Right lobe of liver (tissue), 4 donors: ENCODE results near the gene HBG2.

Source experiments
- CTCF ChIP-seq, 4 donors: fragments of 200-600 bp in 3 of 4; fragments of 450-650 bp in 1 of 4; IDR thresholded peaks; one replicate each; pipeline versions ENCODE4 v1.5.1 to v1.8.0; 2016 to 2022; ENCODE audit warnings: antibody characterized with exemption in 4 of 4, mild to moderate bottlenecking in 2 of 4
- POLR2A ChIP-seq: fragments of 450-650 bp; IDR thresholded peaks from one replicate; pipeline ENCODE4 v1.6.1; 2017; ENCODE audit warnings: antibody characterized with exemption, mild to moderate bottlenecking
- donor health status: DM: no; HTN: no; CAD: no.
- donor health status: DM: no; HTN: no; CAD: no.
- donor health status: DM: no; HTN: yes; CAD: no.

- no peak for TF ChIP-seq CTCF (IDR thresholded peaks at IDR 0.05)
- no peak for TF ChIP-seq POLR2A
Observed at GRCh38 chr11:5288108-5288905, 33.7 kb upstream of the HBG2 start.
